CD4-positive, alpha-beta T cell (primary cell): ENCODE data around the gene GNA12. TPM values are rescaled to one million over a fixed set of nuclear protein-coding genes. Genes with fewer than 3 reads are reported as not detected.

Source experiments
- ATAC-seq: fragments of 200-7000 bp; cut with Tn5 transposase; one replicate; pipeline ENCODE4 v1.10.0; 2022; ENCODE audit warnings: mild to moderate bottlenecking; ENCODE audit not compliant: poor library complexity
- CTCF ChIA-PET: fragments of 350-600 bp; sonication (Branson Sonifier 250); formaldehyde crosslinking; loops from one replicate; lab custom pipeline; 2021; ENCODE audit warnings: antibody characterized with exemption, inconsistent platforms; lab: Charles Lee
- POLR2A ChIA-PET: fragments of 350-600 bp; sonication (Branson Sonifier 250); formaldehyde crosslinking; loops from one replicate; lab custom pipeline; 2021; ENCODE audit warnings: antibody characterized with exemption, inconsistent platforms; lab: Charles Lee
- DNase-seq, 14 experiments: peaks; one replicate each; pipeline ENCODE4 v3.0.0-alpha.2; 2013 to 2020; ENCODE audit warnings: mixed read lengths in 2 of 14
- H3K27ac ChIP-seq, 2 donors: one replicate each; pipeline versions ENCODE4 v1.5.1 to v1.7.0; 2013; ENCODE audit warnings: low read length in 2 of 2, low read depth in 1 of 2, mild to moderate bottlenecking in 1 of 2
- H3K27me3 ChIP-seq, 2 experiments: 1 replicate in 1 of 2; 2 replicates in 1 of 2; pipeline versions ENCODE4 v1.6.1 to v1.7.0; 2013; ENCODE audit warnings: low read length in 2 of 2, control low read depth in 1 of 2, mild to moderate bottlenecking in 1 of 2, moderate library complexity in 1 of 2; ENCODE audit not compliant: insufficient read depth in 2 of 2, control insufficient read depth in 1 of 2
- H3K36me3 ChIP-seq: one replicate; pipeline ENCODE4 v1.6.1; 2013; ENCODE audit warnings: low read length, control low read depth; ENCODE audit not compliant: insufficient read depth
- H3K4me1 ChIP-seq: one replicate; pipeline ENCODE4 v1.6.1; 2013; ENCODE audit warnings: low read length, control low read depth; ENCODE audit not compliant: insufficient read depth
- H3K4me3 ChIP-seq: one replicate; pipeline ENCODE4 v1.5.1; 2013; ENCODE audit warnings: mild to moderate bottlenecking, low read length, moderate library complexity
- H3K9me3 ChIP-seq, 2 experiments: 1 replicate in 1 of 2; 2 replicates in 1 of 2; pipeline versions ENCODE4 v1.6.1 to v1.7.0; 2013; ENCODE audit warnings: low read length in 2 of 2, mild to moderate bottlenecking in 2 of 2, control low read depth in 1 of 2, moderate library complexity in 1 of 2; ENCODE audit not compliant: control insufficient read depth in 1 of 2, insufficient read depth in 1 of 2
- H3K27ac Mint-ChIP-seq: one replicate; pipeline ENCODE4 v1.8.0; 2020; ENCODE audit warnings: mixed read lengths
- H3K27me3 Mint-ChIP-seq: one replicate; pipeline ENCODE4 v1.8.0; 2021; ENCODE audit warnings: mixed read lengths
- H3K36me3 Mint-ChIP-seq: one replicate; pipeline ENCODE4 v1.8.0; 2021; ENCODE audit warnings: low read depth, mixed read lengths
- H3K4me1 Mint-ChIP-seq: one replicate; pipeline ENCODE4 v1.8.0; 2021; ENCODE audit warnings: low read depth, mixed read lengths
- H3K4me3 Mint-ChIP-seq: one replicate; pipeline ENCODE4 v1.8.0; 2020; ENCODE audit warnings: mild to moderate bottlenecking, mixed read lengths
- H3K9me3 Mint-ChIP-seq: one replicate; pipeline ENCODE4 v1.8.0; 2020; ENCODE audit warnings: mixed read lengths
- CTCF ChIP-seq: fragments of 200-600 bp; IDR thresholded peaks from one replicate; pipeline ENCODE4 v1.8.0; 2022; ENCODE audit warnings: antibody characterized with exemption, mild to moderate bottlenecking
- intact Hi-C, 2 experiments: fragments of 100-400 bp; cut with DNase I in 1 of 2; cut with micrococcal nuclease in 1 of 2; formaldehyde crosslinking; loops; one replicate each; pipeline versions ENCODE4 v1.15.1 to v1.9.0; 2023 to 2025; cut with DNase I, micrococcal nuclease
- total RNA-seq, 174 experiments: library from RNA in 2 of 174; stranded (reverse) in 2 of 174; gene quantifications; one replicate each; pipeline ENCODE4 v1.2.3 and lab custom pipeline; 2021 to 2026

GNA12 gene
- total RNA-seq, 2 experiments from 2014 or later, result 16.0 to 16.1 TPM

GRCh38 chr7:2812831-2813230, 31.3 kb downstream of the GNA12 start:
- H3K27ac ChIP-seq, result no peak overlapping the region
- Mint-ChIP-seq H3K4me1 (peaks cover 8% of the 10 kb centered on the region), H3K36me3 (peaks cover 19% of the 10 kb centered on the region), H3K27ac (no peak overlapping the region), H3K27me3 (no peaks in the 10 kb centered on the region), H3K4me3 (no peak overlapping the region), H3K9me3 (no peaks in the 10 kb centered on the region)
- POLR2A ChIA-PET, result no interaction called here
- H3K36me3 ChIP-seq, result no peaks in the 10 kb centered on the region
- CTCF ChIA-PET, result no interaction called here
- H3K4me3 ChIP-seq, result no peak overlapping the region
- intact Hi-C loops, result no loop called here
- no peaks in the 10 kb centered on the region for H3K4me1 ChIP-seq
- DNase-seq, result no peak
- no peaks in the 10 kb centered on the region for H3K9me3 ChIP-seq
- TF ChIP-seq CTCF, result no peak
- no peaks in the 10 kb centered on the region for H3K27me3 ChIP-seq
- ATAC-seq, result no peak

GRCh38 chr7:2812114-2812487, 32.0 kb downstream of the GNA12 start:
- no peaks in the 10 kb centered on the region for H3K9me3 ChIP-seq
- Mint-ChIP-seq H3K27ac (no peak overlapping the region), H3K9me3 (no peaks in the 10 kb centered on the region), H3K4me1 (peaks cover 8% of the 10 kb centered on the region), H3K4me3 (no peak overlapping the region), H3K36me3 (peaks cover 19% of the 10 kb centered on the region), H3K27me3 (no peaks in the 10 kb centered on the region)
- ATAC-seq (no peak), DNase-seq (no peak)
- no peaks in the 10 kb centered on the region for H3K27me3 ChIP-seq
- H3K4me1 ChIP-seq, result no peaks in the 10 kb centered on the region
- H3K27ac ChIP-seq, result no peak overlapping the region
- H3K36me3 ChIP-seq, result no peaks in the 10 kb centered on the region
- TF ChIP-seq CTCF, result no peak
- POLR2A ChIA-PET, result no interaction called here
- H3K4me3 ChIP-seq, result no peak overlapping the region
- CTCF ChIA-PET, result no interaction called here
- intact Hi-C loops, result no loop called here

GRCh38 chr7:2811476-2812113, 32.5 kb downstream of the GNA12 start:
- intact Hi-C loops, result no loop called here
- no peaks in the 10 kb centered on the region for H3K9me3 Mint-ChIP-seq
- no peak for TF ChIP-seq CTCF
- DNase-seq (no peak), ATAC-seq (no peak)
- no peak overlapping the region for H3K27ac ChIP-seq
- no peaks in the 10 kb centered on the region for H3K9me3 ChIP-seq
- no peaks in the 10 kb centered on the region for H3K27me3 ChIP-seq
- CTCF ChIA-PET, result no interaction called here
- no peak overlapping the region for H3K4me3 ChIP-seq
- H3K4me3 Mint-ChIP-seq, result no peak overlapping the region
- POLR2A ChIA-PET, result no interaction called here
- H3K36me3 ChIP-seq, result no peaks in the 10 kb centered on the region
- peaks cover 8% of the 10 kb centered on the region for H3K4me1 Mint-ChIP-seq
- peaks cover 19% of the 10 kb centered on the region for H3K36me3 Mint-ChIP-seq
- H3K27me3 Mint-ChIP-seq, result no peaks in the 10 kb centered on the region
- H3K27ac Mint-ChIP-seq, result no peak overlapping the region
- no peaks in the 10 kb centered on the region for H3K4me1 ChIP-seq
